HCT116 (cell line): ENCODE results near the gene BCAS4. TPM values are rescaled to one million over a fixed set of nuclear protein-coding genes. Genes with fewer than 3 reads are reported as not detected.

Experiments
- ATAC-seq: fragments of 200-7000 bp; cut with Tn5 transposase; 2 replicates; pipeline ENCODE4 v1.9.1; 2020; ENCODE audit warnings: mild to moderate bottlenecking, moderate library complexity
- BruUV-seq: library from RNA; stranded (reverse); fragments of 400-500 nt; replicated peaks from 2 replicates; lab custom pipeline; 2021; lab: Mats Ljungman, UMichigan
- CTCF ChIA-PET: fragments of 300-600 bp; sonication (Branson Sonifier 250); formaldehyde crosslinking; loops from one replicate; lab custom pipeline; 2021; ENCODE audit warnings: antibody characterized with exemption; lab: Charles Lee
- POLR2A ChIA-PET: fragments of 300-600, 350-600 bp; sonication (Branson Sonifier 250); formaldehyde crosslinking; loops from one replicate; lab custom pipeline; 2021; ENCODE audit warnings: antibody characterized with exemption; lab: Charles Lee
- RAD21 ChIA-PET, 2 experiments: fragments of 300-600 bp; sonication (Branson Sonifier 250); formaldehyde crosslinking; loops; one replicate each; lab custom pipeline; 2023; ENCODE audit warnings: low total read pairs in 2 of 2; ENCODE audit not compliant: uncharacterized antibody in 2 of 2, unreplicated experiment in 2 of 2, low non-redundant PET in 1 of 2; lab: Charles Lee
- DNase-seq: peaks from one replicate; pipeline ENCODE4 v3.0.0-alpha.2; 2010; ENCODE audit warnings: low read depth, low spot score
- H2AFZ ChIP-seq: fragments of 200-600 bp; shearing (Covaris generic), sonication (generic); 2 replicates; pipeline ENCODE4 v1.6.1; 2017; ENCODE audit warnings: low read depth, mixed run types, mixed read lengths, antibody characterized with exemption, low read length; ENCODE audit not compliant: poor library complexity, severe bottlenecking
- H3K27ac ChIP-seq: 2 replicates; pipeline ENCODE4 v1.5.1; 2012; ENCODE audit warnings: low read depth, low read length
- H3K27me3 ChIP-seq: fragments of 200-600 bp; sonication (generic); 2 replicates; pipeline ENCODE4 v1.6.1; 2016; ENCODE audit warnings: mixed run types, low read length, mixed read lengths; ENCODE audit not compliant: insufficient read depth
- H3K36me3 ChIP-seq, 2 experiments: fragments of 200-500 bp in 1 of 2; fragments of 200-600 bp in 1 of 2; sonication (Bioruptor generic) in 1 of 2; sonication (generic) in 1 of 2; 2 replicates each; pipeline versions ENCODE4 v1.5.1 to v1.6.1; 2014 to 2016; ENCODE audit warnings: low read length in 2 of 2, inconsistent platforms in 1 of 2, mixed read lengths in 1 of 2, mixed run types in 1 of 2; ENCODE audit not compliant: insufficient read depth in 2 of 2, control insufficient read depth in 1 of 2
- H3K4me1 ChIP-seq, 2 experiments: fragments of 200-600 bp in 1 of 2; sonication (generic) in 1 of 2; 2 replicates each; pipeline versions ENCODE4 v1.5.1 to v1.6.1; 2012 to 2017; ENCODE audit warnings: low read length in 2 of 2, inconsistent platforms in 1 of 2, mild to moderate bottlenecking in 1 of 2, mixed read lengths in 1 of 2, mixed run types in 1 of 2, moderate library complexity in 1 of 2; ENCODE audit not compliant: insufficient read depth in 2 of 2, control insufficient read depth in 1 of 2
- H3K4me2 ChIP-seq: fragments of 200-600 bp; sonication (generic); 2 replicates; pipeline ENCODE4 v1.6.1; 2017; ENCODE audit warnings: mixed run types, low read length, mixed read lengths
- H3K4me3 ChIP-seq, 2 experiments: fragments of 200-600 bp in 1 of 2; sonication (generic) in 1 of 2; replicated peaks in 1 of 2; 2 replicates each; pipeline ENCODE4 v1.5.1; 2011 to 2016; ENCODE audit warnings: low read length in 2 of 2, control low read depth in 1 of 2, low read depth in 1 of 2, mild to moderate bottlenecking in 1 of 2, mixed read lengths in 1 of 2, mixed run types in 1 of 2
- H3K79me2 ChIP-seq: fragments of 200-600 bp; sonication (generic); 2 replicates; pipeline ENCODE4 v1.6.1; 2017; ENCODE audit warnings: mild to moderate bottlenecking, mixed run types, low read length, moderate library complexity, mixed read lengths; ENCODE audit not compliant: insufficient read depth
- H3K9ac ChIP-seq: fragments of 200-600 bp; sonication (generic); 2 replicates; pipeline ENCODE4 v1.6.1; 2016; ENCODE audit warnings: low read length, mixed read lengths
- H3K9me2 ChIP-seq: fragments of 200-600 bp; sonication (generic), shearing (Covaris generic); 2 replicates; pipeline ENCODE4 v1.6.1; 2017; ENCODE audit warnings: mixed run types, mild to moderate bottlenecking, moderate library complexity; ENCODE audit not compliant: insufficient read depth
- H3K9me3 ChIP-seq, 2 experiments: fragments of 200-500 bp in 1 of 2; fragments of 200-600 bp in 1 of 2; sonication (Bioruptor generic) in 1 of 2; sonication (generic) in 1 of 2; 2 replicates each; pipeline ENCODE4 v1.6.1; 2014 to 2017; ENCODE audit warnings: low read length in 2 of 2, mixed read lengths in 2 of 2, inconsistent platforms in 1 of 2, low read depth in 1 of 2, mild to moderate bottlenecking in 1 of 2, mixed run types in 1 of 2, moderate library complexity in 1 of 2; ENCODE audit not compliant: control insufficient read depth in 1 of 2, insufficient read depth in 1 of 2
- H4K20me1 ChIP-seq: fragments of 200-600 bp; sonication (generic), shearing (Covaris generic); 2 replicates; pipeline ENCODE4 v1.6.1; 2017; ENCODE audit warnings: mixed run types, mild to moderate bottlenecking, moderate library complexity; ENCODE audit not compliant: insufficient read depth
- ATF3 ChIP-seq: IDR thresholded peaks from 2 replicates; pipeline ENCODE4 v1.6.1; 2012
- CEBPB ChIP-seq: IDR thresholded peaks from 2 replicates; pipeline ENCODE4 v1.6.1; 2012; ENCODE audit warnings: low read depth
- EGR1 ChIP-seq: IDR thresholded peaks from 2 replicates; pipeline ENCODE4 v1.6.1; 2012; ENCODE audit warnings: low read depth
- EZH2 ChIP-seq: fragments of 200-600 bp; sonication (generic); IDR thresholded peaks from 2 replicates; pipeline ENCODE4 v1.6.1; 2017; ENCODE audit warnings: antibody characterized with exemption, mixed run types
- EZH2phosphoT487 ChIP-seq: fragments of 200-600 bp; IDR thresholded peaks from 2 replicates; pipeline ENCODE4 v1.6.1; 2018; ENCODE audit warnings: antibody characterized with exemption, borderline replicate concordance
- JUND ChIP-seq: IDR thresholded peaks from 2 replicates; pipeline ENCODE4 v1.6.1; 2012
- POLR2A ChIP-seq: IDR thresholded peaks from 2 replicates; pipeline ENCODE4 v1.7.0; 2011; ENCODE audit warnings: borderline replicate concordance; ENCODE audit not compliant: insufficient read depth, insufficient read length; ENCODE audit errors: extremely low read depth
- POLR2AphosphoS5 ChIP-seq: IDR thresholded peaks from 2 replicates; pipeline ENCODE4 v1.6.1; 2011; ENCODE audit warnings: mild to moderate bottlenecking, low read depth, low read length, moderate library complexity
- RAD21 ChIP-seq: IDR thresholded peaks from 2 replicates; pipeline ENCODE4 v1.6.1; 2012; ENCODE audit warnings: low read depth, mild to moderate bottlenecking
- SIN3A ChIP-seq: IDR thresholded peaks from 2 replicates; pipeline ENCODE4 v1.6.1; 2012; ENCODE audit warnings: low read depth
- SP1 ChIP-seq: IDR thresholded peaks from 2 replicates; pipeline ENCODE4 v1.6.1; 2012; ENCODE audit warnings: low read depth
- SRF ChIP-seq: IDR thresholded peaks from 2 replicates; pipeline ENCODE4 v1.6.1; 2012; ENCODE audit warnings: low read depth
- YY1 ChIP-seq: IDR thresholded peaks from 2 replicates; pipeline ENCODE4 v1.6.1; 2011; ENCODE audit warnings: low read length, low read depth, moderate library complexity, mild to moderate bottlenecking; ENCODE audit not compliant: insufficient replicate concordance; ENCODE audit errors: extremely low read depth
- ZBTB33 ChIP-seq: IDR thresholded peaks from 2 replicates; pipeline ENCODE4 v1.6.1; 2011; ENCODE audit warnings: mild to moderate bottlenecking, low read length, moderate library complexity; ENCODE audit not compliant: insufficient replicate concordance; ENCODE audit errors: extremely low read depth
- ZNF274 ChIP-seq: fragments of 200-500 bp; sonication (Bioruptor generic); IDR thresholded peaks from 2 replicates; pipeline ENCODE4 v1.6.1; 2014; ENCODE audit warnings: mild to moderate bottlenecking, low read depth, low read length, inconsistent platforms
- intact Hi-C: fragments of 100-400 bp; cut with micrococcal nuclease; formaldehyde crosslinking; loops from 2 replicates; pipeline ENCODE4 v1.10.0; 2022
- total RNA-seq: library from RNA; stranded (reverse); gene quantifications from one replicate; pipeline ENCODE4 v1.2.1, GENCODE V29; 2021; ENCODE audit not compliant: unreplicated experiment

BCAS4 gene
- total RNA-seq, 1 experiment from 2014 or later, result 18.9 TPM

GRCh38 chr20:50866831-50867230 is 72.0 kb downstream of the BCAS4 start:
- H3K27me3 ChIP-seq, result no peaks in the 10 kb centered on the region
- no peaks in the 10 kb centered on the region for H3K79me2 ChIP-seq
- ChIA-PET CTCF (no interaction called here), RAD21 (no interaction called here), POLR2A (no interaction called here)
- no peak overlapping the region for H3K4me2 ChIP-seq
- H2AFZ ChIP-seq, result no peak overlapping the region
- no peaks in the 10 kb centered on the region for H3K9me2 ChIP-seq
- no TSS peak for BruUV-seq
- TF ChIP-seq EGR1 (no peak), JUND (no peak), ZBTB33 (no peak), EZH2 (no peak), SRF (no peak), ATF3 (no peak), RAD21 (no peak), SP1 (no peak), EZH2phosphoT487 (no peak), POLR2AphosphoS5 (no peak), SIN3A (no peak), POLR2A (no peak), ZNF274 (no peak), YY1 (no peak), CEBPB (no peak)
- no peak overlapping the region for H3K4me3 ChIP-seq
- intact Hi-C loops, result no loop called here
- no peak overlapping the region for H3K27ac ChIP-seq
- no peak for DNase-seq
- no peak for ATAC-seq
- H3K9ac ChIP-seq, result no peak overlapping the region
- H3K9me3 ChIP-seq, result no peaks in the 10 kb centered on the region
- H3K4me1 ChIP-seq, result no peaks in the 10 kb centered on the region
- no peaks in the 10 kb centered on the region for H3K36me3 ChIP-seq
- H4K20me1 ChIP-seq, result no peaks in the 10 kb centered on the region
